NB4 (cell line): Measurements from ENCODE around the gene LRIG1.

Source experiments
- MYC ChIP-seq: IDR thresholded peaks from 2 replicates; pipeline ENCODE4 v1.6.1; 2011; ENCODE audit warnings: low read depth, low read length
- POLR2A ChIP-seq: IDR thresholded peaks from 2 replicates; pipeline ENCODE4 v1.6.1; 2011; ENCODE audit warnings: mild to moderate bottlenecking; ENCODE audit not compliant: insufficient read length; ENCODE audit errors: extremely low read depth
- TF ChIP-seq, protein P1 (sequence below): IDR thresholded peaks from one replicate; pipeline ENCODE4 v1.5.1; 2012; ENCODE audit warnings: low read depth, low read length
- TF ChIP-seq, protein P2 (sequence below): IDR thresholded peaks from 2 replicates; pipeline ENCODE4 v1.6.1; 2011; ENCODE audit warnings: low read depth, low read length

DNA sequence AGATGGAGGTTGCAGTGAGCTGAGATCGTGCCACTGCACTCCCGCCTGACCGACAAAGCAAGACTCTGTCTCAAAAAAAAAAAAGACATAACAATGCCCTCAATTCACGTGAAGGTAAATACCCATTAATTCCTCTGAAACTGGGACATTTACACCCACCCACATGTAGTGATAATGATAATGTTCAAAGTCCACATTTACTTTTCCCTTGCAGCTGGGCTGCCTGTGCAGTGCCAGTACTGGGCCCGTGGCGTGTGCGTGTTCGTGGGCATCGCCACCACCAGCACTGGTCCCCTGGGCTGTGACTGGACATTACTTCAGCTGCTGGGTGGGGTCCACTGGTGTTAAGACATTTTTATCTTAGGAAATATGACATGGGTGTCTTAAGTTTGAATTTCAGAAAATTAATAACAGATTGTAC, 156.4 kb downstream of the LRIG1 start:
- TF ChIP-seq, protein P1, sequence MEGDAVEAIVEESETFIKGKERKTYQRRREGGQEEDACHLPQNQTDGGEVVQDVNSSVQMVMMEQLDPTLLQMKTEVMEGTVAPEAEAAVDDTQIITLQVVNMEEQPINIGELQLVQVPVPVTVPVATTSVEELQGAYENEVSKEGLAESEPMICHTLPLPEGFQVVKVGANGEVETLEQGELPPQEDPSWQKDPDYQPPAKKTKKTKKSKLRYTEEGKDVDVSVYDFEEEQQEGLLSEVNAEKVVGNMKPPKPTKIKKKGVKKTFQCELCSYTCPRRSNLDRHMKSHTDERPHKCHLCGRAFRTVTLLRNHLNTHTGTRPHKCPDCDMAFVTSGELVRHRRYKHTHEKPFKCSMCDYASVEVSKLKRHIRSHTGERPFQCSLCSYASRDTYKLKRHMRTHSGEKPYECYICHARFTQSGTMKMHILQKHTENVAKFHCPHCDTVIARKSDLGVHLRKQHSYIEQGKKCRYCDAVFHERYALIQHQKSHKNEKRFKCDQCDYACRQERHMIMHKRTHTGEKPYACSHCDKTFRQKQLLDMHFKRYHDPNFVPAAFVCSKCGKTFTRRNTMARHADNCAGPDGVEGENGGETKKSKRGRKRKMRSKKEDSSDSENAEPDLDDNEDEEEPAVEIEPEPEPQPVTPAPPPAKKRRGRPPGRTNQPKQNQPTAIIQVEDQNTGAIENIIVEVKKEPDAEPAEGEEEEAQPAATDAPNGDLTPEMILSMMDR, result no peak
- TF ChIP-seq, protein P2, sequence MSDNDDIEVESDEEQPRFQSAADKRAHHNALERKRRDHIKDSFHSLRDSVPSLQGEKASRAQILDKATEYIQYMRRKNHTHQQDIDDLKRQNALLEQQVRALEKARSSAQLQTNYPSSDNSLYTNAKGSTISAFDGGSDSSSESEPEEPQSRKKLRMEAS, result no peak
- TF ChIP-seq POLR2A (no peak), MYC (no peak)
